GM18909 (cell line): Measurements from ENCODE around the gene PCBP3.

Source experiments
- ATAC-seq: cut with Tn5 transposase; IDR thresholded peaks from one replicate; pipeline ENCODE4 v1.9.1; 2021; ENCODE audit warnings: mild to moderate bottlenecking; ENCODE audit not compliant: unreplicated experiment, poor library complexity

Gene PCBP3

DNA sequence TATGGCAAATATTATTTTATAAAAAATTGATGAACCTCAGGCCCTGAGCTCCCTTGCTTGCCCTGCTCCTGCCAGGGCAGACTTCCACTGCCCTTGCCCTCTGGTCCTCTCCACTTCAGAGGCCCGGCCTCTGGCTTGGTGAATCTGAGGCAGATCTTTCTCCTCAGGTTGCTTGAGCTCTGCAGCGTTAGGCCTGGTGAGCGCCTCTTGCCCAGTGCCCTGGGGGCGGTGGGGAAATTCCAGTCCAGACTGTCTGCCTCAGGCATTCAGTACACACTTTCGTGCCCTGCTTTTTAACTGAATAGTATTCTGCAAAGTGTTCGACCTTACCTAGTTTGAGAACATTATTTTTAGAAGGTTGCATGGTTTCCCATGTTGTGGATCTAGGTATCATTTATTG lies 98.2 kb downstream of the PCBP3 start:
- no peak for ATAC-seq

DNA sequence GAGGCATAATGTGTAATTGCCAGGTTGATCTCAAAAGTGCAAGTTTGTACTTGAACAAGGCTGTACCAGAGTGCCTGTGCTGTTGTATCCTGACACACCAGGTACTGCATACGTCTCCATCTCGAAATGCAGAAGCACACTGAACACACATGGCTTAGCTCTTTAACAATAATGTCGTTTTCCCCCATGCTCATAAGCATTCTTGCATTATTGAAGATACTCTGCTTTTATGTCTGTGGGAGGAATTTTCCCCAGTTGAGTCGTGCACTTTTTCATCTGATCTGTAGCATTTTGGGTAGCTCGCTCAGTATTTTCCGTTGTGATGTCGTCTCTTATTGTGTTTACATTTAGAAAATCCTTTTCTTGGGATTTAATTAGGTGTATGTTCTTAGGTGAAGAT lies 98.7 kb downstream of the PCBP3 start:
- no peak for ATAC-seq

- ATAC-seq, result no peak
Measured at GRCh38 chr21:45745256-45745655, 101.7 kb downstream of the PCBP3 start.

DNA sequence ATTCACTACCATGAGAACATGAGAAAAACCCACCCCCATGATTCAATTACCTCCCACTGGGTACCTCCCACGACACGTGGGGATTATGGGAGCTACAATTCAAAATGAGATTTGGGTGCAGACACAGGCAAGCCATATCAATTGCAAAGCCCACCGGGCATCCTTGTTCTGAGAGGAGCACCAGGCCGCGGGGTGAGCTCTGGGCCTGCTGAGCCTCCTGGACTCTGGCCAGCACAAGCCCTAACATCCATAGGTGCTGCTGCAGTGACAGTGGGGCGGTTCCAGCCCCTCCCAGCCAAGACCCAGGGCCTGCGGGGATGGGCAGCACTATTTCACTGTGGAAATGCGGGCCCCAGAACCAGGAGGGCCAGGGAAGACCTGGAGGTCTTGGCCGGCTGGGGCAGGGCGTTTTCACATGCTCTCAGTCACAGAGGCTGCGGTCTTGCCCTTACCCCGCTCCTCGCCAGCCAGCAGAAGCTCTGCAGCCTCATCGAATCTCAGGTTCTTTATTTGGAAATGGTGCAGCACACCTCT lies 103.8 kb downstream of the PCBP3 start:
- no peak for ATAC-seq

- ATAC-seq, result no peak
Measured at GRCh38 chr21:45747802-45748445, 104.4 kb downstream of the PCBP3 start.

DNA sequence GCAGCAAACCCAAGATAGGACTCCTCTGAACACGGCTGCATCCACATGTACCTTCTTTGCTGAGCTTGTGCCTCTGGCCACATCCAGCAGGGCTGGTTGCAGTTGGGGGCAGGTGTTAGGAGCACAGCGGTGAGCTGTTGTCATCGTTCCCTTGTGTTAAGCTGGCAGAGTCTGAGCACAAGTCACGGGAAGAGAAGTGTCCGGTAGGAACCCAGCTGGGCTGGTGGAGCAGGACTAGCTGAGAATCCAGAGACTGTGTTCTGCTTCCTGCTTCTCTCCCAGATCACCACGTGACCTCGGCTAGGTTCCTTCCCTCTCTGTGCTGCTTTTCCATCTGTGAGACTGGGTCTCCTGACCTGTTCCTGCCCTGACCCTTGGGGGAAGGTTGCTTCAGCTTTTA lies 105.1 kb downstream of the PCBP3 start:
- no peak for ATAC-seq

GRCh38 chr21:45749974-45750373 lies 106.4 kb downstream of the PCBP3 start:
- ATAC-seq, result no peak

DNA sequence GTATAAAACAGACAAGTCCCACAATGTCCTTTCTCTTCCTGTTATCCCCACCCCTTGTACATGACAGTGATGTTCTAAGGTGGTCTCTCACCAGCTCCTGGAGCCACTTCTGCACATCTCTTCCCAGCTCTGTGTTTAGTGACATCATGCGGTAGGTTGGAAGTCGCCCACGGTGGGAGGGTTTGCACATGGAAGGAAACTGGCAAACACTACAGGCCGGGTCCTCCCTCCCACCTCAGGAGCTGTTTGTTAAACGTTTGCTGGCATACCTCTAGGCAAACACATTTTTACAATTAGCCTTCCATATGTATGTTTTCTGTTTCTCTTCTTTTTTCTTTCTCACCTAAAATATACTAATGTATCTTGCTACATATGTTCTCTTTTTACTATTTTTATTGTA lies 107.4 kb downstream of the PCBP3 start:
- no peak for ATAC-seq

GRCh38 chr21:45753445-45753844 lies 109.9 kb downstream of the PCBP3 start:
- ATAC-seq, result no peak

DNA sequence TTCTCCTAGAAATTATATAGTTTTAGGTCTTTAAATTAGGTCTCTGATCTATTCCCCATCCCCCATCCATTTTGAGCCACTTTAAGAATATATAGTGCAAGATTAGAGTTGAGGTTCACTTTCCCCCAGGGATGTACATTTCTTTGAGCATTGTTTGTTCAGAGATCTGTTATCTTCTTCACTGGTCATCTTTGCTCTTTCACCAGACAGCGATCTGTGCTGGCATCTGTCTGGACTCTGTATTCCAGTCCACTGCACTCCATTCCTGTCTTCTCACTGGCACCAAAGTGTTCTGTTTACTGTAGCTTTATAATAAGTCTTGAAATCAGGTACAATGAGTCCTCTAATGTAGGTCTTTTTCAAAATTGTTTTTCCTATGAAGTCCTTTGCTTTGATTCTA lies 112.5 kb downstream of the PCBP3 start:
- ATAC-seq, result no peak

DNA sequence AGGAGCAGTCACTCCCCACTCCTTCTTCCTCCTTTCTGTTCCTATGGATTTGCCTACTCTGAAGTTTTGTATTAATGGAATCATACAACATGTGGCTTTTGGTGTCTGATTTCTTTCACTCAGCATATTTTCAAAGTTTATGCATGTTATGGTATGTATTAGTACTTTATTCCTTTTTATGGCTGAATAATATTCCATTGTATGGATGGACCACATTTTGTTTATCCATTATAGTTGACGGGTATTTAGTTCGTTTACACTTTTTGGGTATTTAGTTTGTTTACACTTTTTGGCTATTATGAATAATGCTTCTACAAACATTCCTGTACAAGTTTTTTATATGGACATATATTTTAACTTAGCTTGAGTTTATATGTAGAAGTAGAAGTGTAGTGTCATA lies 113.1 kb downstream of the PCBP3 start:
- ATAC-seq, result no peak

DNA sequence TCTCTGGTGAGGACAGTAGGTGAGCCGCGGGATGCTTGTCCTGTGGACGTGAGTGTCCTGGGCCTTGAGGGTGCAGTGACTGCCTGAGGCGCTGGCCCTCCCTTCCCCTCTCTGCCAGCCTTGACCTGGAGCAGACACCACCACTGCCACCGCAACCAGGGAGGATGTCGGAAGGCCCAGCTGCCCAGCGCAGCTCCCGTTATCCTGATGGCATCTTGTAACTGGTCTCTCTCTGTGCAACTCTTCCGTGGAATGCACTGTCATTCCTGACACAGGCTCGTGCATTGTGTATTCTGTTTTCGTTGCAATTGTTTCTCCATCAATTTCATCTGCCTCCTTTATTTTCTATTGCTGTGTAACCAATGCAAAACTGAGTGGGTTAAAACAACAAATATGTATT lies 118.2 kb downstream of the PCBP3 start:
- no peak for ATAC-seq

- no peak for ATAC-seq
Measured at GRCh38 chr21:45763074-45763473, 119.5 kb downstream of the PCBP3 start.

DNA sequence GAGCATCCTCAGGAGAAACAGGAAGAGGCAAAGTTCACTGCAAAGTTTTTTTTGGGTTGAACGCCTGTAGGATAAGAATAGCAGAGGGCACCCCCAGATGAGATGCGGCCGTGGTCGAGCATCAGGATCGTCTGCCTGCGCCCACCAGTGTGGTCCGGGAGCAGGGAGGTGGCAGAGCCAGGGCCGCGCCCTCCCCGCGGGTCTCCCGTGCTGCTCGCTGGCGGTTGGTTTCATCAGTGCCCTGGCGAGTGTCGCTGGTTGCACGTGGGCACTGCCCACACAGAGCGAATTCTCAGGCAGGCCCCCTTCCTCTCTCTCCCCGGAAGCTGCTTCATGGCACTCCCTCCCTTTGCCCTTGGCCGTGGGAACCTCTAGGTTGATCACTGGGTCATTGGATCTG lies 120.0 kb downstream of the PCBP3 start:
- ATAC-seq, result no peak

- ATAC-seq, result no peak
Measured at GRCh38 chr21:45764792-45765191, 121.3 kb downstream of the PCBP3 start.

GRCh38 chr21:45765375-45765774 lies 121.8 kb downstream of the PCBP3 start:
- ATAC-seq, result no peak

GRCh38 chr21:45766055-45766454 lies 122.5 kb downstream of the PCBP3 start:
- no peak for ATAC-seq

DNA sequence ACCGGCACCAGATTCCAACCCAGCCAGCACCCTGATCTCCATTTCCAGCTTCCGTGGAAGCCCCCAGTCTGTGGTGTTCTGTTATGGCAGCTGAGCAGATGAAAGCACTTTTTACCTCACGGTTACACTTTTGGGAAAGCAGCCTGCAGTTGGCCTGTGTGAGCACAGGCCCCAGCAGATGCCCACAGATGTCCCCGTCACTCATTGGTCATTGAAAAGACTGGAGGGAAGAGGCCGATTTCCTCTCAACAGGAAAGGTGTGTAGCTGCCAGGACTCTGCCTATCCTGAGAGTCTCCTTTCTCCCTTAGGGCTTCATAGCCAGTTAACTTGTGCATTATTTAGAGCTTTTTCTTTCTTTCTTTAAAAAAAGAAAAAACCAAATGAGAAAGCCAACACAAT lies 123.0 kb downstream of the PCBP3 start:
- no peak for ATAC-seq

GRCh38 chr21:45767071-45768006 lies 123.8 kb downstream of the PCBP3 start:
- ATAC-seq, result no peak

DNA sequence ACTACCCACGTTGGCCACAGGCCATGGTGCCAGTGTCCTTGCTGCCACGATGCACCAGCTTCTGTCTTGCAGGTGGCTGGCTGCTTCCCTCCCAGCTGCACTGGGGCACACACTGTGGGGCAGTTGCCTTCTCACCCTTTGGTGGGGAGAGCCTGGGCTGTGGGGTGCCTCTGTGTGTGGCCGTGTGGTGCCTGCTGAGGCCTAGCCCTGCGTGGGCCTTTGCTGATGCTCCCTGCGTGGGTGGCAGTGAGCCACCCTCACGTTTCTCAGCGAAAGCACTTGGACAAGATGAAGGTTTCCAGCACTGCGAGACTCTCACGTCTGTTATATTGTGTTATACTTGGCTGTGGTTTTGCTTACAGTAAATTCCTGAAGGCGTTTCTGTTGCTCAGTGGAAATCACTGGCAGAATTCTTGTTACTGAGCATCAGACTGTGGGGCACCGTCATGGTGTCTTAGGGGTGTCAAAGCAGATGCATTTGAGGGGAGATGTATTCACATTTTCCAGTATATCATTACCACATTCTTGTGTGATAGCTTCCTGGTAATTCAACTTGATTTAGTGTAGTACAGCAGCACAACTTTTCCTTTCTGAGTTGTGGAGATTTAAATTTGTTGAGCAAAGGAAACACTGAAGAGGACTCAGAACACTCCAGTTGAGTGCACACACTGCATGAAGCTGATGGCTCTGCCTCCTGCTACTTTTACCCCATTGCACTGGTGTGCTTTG lies 124.7 kb downstream of the PCBP3 start:
- no peak for ATAC-seq

- no peak for ATAC-seq
Measured at GRCh38 chr21:45768740-45769048, 125.2 kb downstream of the PCBP3 start.
